H1 (cell line): Measurements from ENCODE around the gene SDF2L1. TPM values are rescaled to one million over a fixed set of nuclear protein-coding genes. Genes with fewer than 3 reads are reported as not detected.

Experiments
- KDM1A ChIP-seq: fragments of 200-600, 300-600 bp; sonication (generic); IDR thresholded peaks from 2 replicates; pipeline ENCODE4 v1.7.1; 2016; ENCODE audit warnings: mild to moderate bottlenecking, low read length, borderline replicate concordance
- SIN3A ChIP-seq, 2 experiments: IDR thresholded peaks in 1 of 2; conservative IDR thresholded peaks in 1 of 2; 2 replicates each; pipeline ENCODE4 v1.6.1; 2011 to 2012; ENCODE audit warnings: low read length in 2 of 2, improper control_type of control experiment in 1 of 2, low read depth in 1 of 2, mild to moderate bottlenecking in 1 of 2
- SIX5 ChIP-seq: IDR thresholded peaks from 2 replicates; pipeline ENCODE4 v1.6.1; 2011; ENCODE audit warnings: mild to moderate bottlenecking, low read depth, low read length
- YY1 ChIP-seq: IDR thresholded peaks from 2 replicates; pipeline ENCODE4 v1.6.1; 2011; ENCODE audit warnings: low read depth, mild to moderate bottlenecking, low read length
- polyA plus RNA-seq, 7 experiments: library from polyadenylated mRNA; depleted of rRNA in 3 of 7; stranded (reverse) in 5 of 7; unstranded in 2 of 7; fragments of >200 nt in 5 of 7; fragments of 200-250 nt in 2 of 7; gene quantifications; 1 replicate in 5 of 7; 2 replicates in 1 of 7; 4 replicates in 1 of 7; pipeline versions ENCODE4 v1.2.1 to v1.2.3, GENCODE V29; 2011 to 2013; ENCODE audit warnings: missing spikeins in 2 of 7, mixed read lengths in 2 of 7
- total RNA-seq: library from RNA; stranded (reverse); fragmentation: NEBNext Ultra II Directional; extraction: Animal tissue kit (Norgen Biotek cat#: 25700); gene quantifications from 2 replicates; pipeline ENCODE4 v1.2.1, GENCODE V29; 2021

Gene SDF2L1
- total and polyA plus RNA-seq, 2 of the 8 experiments (the other 6 are each of a cell fraction or from before 2014, with no cell fraction given): 51.1 to 59.6 TPM

- TF ChIP-seq YY1: no peak
- TF ChIP-seq SIX5: no peak
- TF ChIP-seq KDM1A: no peak
- TF ChIP-seq SIN3A (conservative IDR thresholded peaks at IDR 0.05 in 1 of 2, IDR thresholded peaks at IDR 0.05 in 1 of 2; ENCODE audit: low read depth in 1 of 2, low read length in 2 of 2): no peak
Observed at GRCh38 chr22:21603973-21604372, 38.1 kb upstream of the SDF2L1 start (continued).
